Measurements from ENCODE around the gene TJP3. TPM values are rescaled to one million over a fixed set of nuclear protein-coding genes. Genes with fewer than 3 reads are reported as not detected.
"Not testable (repeated sequence)": the region's sequence is repeated elsewhere in the genome, so short reads cannot be mapped to it uniquely, and the experiment has no call there.

The TJP3 gene
- total and polyA plus RNA-seq, 4 donors = 18.4 to 57.8 (median 49.6) TPM

DNA sequence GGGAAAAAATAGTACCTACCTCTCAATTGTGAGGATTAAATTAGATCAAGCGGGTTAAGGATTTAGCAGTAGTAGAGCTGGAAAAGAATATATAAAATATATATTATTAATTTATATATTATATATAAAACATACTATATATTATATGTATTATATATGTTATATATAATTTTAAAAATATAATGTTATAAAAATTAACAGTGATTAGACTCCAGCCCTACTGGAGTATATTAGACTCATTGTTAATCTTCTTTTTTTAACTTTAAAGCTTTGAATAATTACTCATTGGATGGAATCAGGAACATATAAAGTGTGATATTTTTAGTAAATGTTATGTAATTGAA, 53.9 kb downstream of the TJP3 start:
- Histone ChIP-seq H3K4me3 (no peak overlapping the region), H3K4me1 (ENCODE audit: control insufficient read depth in 5 of 5, insufficient read depth in 5 of 5, low read length in 5 of 5) (peaks cover 0 to 10% (median 4%) of the 10 kb centered on the region in 5 donors), H3K36me3 (ENCODE audit: control insufficient read depth in 4 of 4, insufficient read depth in 4 of 4, low read length in 4 of 4) (peaks cover 0 to 22% (median 3%) of the 10 kb centered on the region in 4 donors), H3K27ac (ENCODE audit: low read depth in 1 of 2, low read length in 1 of 2) (peak overlapping the region in 1 of 2 donors; percentile 84), H3K27me3 (ENCODE audit: control insufficient read depth in 3 of 3, insufficient read depth in 3 of 3, low read length in 2 of 3) (no peaks in the 10 kb centered on the region), H3K9me3 (ENCODE audit: control insufficient read depth in 4 of 4, insufficient read depth in 3 of 4, low read length in 3 of 4) (no peaks in the 10 kb centered on the region), H3K9ac (ENCODE audit: insufficient read depth in 1 of 2, low read length in 2 of 2) (peak overlapping the region in 1 of 2 donors; percentile 86)
- no peak for ATAC-seq (ENCODE audit: insufficient read depth, low FRiP score)
- DNase-seq = no peak
- TF ChIP-seq, protein P1, sequence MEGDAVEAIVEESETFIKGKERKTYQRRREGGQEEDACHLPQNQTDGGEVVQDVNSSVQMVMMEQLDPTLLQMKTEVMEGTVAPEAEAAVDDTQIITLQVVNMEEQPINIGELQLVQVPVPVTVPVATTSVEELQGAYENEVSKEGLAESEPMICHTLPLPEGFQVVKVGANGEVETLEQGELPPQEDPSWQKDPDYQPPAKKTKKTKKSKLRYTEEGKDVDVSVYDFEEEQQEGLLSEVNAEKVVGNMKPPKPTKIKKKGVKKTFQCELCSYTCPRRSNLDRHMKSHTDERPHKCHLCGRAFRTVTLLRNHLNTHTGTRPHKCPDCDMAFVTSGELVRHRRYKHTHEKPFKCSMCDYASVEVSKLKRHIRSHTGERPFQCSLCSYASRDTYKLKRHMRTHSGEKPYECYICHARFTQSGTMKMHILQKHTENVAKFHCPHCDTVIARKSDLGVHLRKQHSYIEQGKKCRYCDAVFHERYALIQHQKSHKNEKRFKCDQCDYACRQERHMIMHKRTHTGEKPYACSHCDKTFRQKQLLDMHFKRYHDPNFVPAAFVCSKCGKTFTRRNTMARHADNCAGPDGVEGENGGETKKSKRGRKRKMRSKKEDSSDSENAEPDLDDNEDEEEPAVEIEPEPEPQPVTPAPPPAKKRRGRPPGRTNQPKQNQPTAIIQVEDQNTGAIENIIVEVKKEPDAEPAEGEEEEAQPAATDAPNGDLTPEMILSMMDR (IDR thresholded peaks at IDR 0.05; ENCODE audit: control extremely low read depth, extremely low read depth) = no peak
- 53 to 97% methylated on average over 1 of the region's 1 CpG for WGBS, 2 donors

DNA sequence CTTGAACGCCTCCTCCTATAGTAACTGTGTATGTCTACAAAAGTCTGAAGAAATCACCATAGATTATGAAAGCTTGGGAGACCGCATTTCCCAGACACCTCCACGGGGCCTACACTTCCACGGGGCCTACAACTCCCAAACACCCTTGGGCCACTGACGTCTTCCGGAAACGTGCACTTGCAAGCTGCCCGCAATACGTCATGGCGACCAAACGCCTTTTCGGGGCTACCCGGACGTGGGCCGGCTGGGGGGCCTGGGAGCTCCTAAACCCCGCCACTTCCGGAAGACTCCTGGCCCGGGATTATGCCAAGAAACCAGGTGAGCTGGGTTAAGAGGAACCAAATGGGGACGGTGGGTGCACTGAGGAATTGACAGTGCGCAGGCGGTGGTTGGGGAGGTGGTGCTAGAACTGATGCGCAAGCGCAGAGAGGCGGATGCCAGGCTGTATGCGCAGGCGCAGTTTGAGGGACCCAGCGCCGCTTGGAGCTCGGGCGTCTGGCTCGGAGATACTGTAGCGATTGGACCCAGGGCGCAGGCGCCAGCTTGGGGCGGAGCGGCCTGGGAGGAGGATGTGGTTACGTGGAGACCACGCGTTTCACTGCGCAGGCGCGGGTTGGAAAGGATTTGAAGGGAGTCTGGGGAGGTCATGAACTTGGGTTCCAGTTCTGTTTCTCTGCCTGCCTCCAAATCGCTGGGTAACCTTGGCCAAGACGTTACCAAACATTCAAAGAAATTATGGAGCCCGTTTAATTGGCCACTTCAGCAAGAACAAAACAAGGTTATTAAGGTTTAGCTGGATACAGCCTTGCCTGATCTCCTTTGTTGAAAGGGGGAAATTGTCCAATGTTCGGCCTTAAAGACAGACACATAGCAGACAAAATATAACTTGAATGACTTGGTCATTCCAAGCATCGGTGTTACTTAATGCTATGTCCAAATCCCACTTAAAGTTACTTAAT, 54.6 kb downstream of the TJP3 start, which contains the start of gene MRPL54:
Gene MRPL54 (plus strand): TSS at position 182 of the 959 bp plus-strand sequence. CDS start 19 bp downstream, at position 201.
- ATAC-seq (ENCODE audit: insufficient read depth, low FRiP score) (peak; percentile 94), DNase-seq (peak; percentile 100)
- Histone ChIP-seq H3K9me3 (ENCODE audit: control insufficient read depth in 4 of 4, insufficient read depth in 3 of 4, low read length in 3 of 4) (no peaks in the 10 kb centered on the region), H3K27me3 (ENCODE audit: control insufficient read depth in 3 of 3, insufficient read depth in 3 of 3, low read length in 2 of 3) (no peaks in the 10 kb centered on the region), H3K4me1 (ENCODE audit: control insufficient read depth in 5 of 5, insufficient read depth in 5 of 5, low read length in 5 of 5) (peaks cover 0 to 10% (median 4%) of the 10 kb centered on the region in 5 donors), H3K9ac (ENCODE audit: insufficient read depth in 1 of 2, low read length in 2 of 2) (peak within 1 kb of the TSS; percentile 86 to 95), H3K27ac (ENCODE audit: low read depth in 1 of 2, low read length in 1 of 2) (peak within 1 kb of the TSS; percentile 93 to 96), H3K36me3 (ENCODE audit: control insufficient read depth in 4 of 4, insufficient read depth in 4 of 4, low read length in 4 of 4) (peaks cover 0 to 29% (median 1%) of the 10 kb centered on the region in 4 donors), H3K4me3 (peak within 1 kb of the TSS; percentile 90)
- WGBS, 2 donors = 2% methylated on average over 47 of the region's 47 CpGs
- TF ChIP-seq, protein P1 (IDR thresholded peaks at IDR 0.05; ENCODE audit: control extremely low read depth, extremely low read depth) = no peak

DNA sequence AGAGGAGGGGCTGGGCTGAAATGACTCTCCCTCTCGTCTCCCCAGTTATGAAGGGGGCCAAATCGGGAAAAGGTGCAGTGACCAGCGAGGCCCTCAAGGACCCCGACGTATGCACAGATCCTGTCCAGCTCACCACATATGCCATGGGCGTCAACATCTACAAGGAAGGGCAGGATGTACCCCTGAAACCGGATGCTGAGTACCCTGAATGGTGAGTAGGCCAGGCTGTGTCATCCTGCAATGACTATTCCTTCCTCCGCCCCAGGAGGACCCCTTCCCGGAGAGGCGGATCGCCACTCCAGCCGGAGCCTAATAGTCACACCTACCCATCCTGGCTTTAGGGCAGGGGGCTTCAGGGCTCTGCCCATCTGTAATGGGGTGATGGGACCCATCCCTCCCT, 56.9 kb downstream of the TJP3 start:
- Histone ChIP-seq H3K27ac (ENCODE audit: low read depth in 1 of 2, low read length in 1 of 2) (no peak overlapping the region), H3K4me1 (ENCODE audit: control insufficient read depth in 5 of 5, insufficient read depth in 5 of 5, low read length in 5 of 5) (peaks cover 0 to 10% (median 3%) of the 10 kb centered on the region in 5 donors), H3K4me3 (no peak overlapping the region), H3K27me3 (ENCODE audit: control insufficient read depth in 3 of 3, insufficient read depth in 3 of 3, low read length in 2 of 3) (no peaks in the 10 kb centered on the region), H3K9me3 (ENCODE audit: control insufficient read depth in 4 of 4, insufficient read depth in 3 of 4, low read length in 3 of 4) (no peaks in the 10 kb centered on the region), H3K36me3 (ENCODE audit: control insufficient read depth in 4 of 4, insufficient read depth in 4 of 4, low read length in 4 of 4) (peaks cover 0 to 28% (median 0%) of the 10 kb centered on the region in 4 donors), H3K9ac (ENCODE audit: insufficient read depth in 1 of 2, low read length in 2 of 2) (no peak overlapping the region)
- 92 to 95% methylated on average over 12 of the region's 12 CpGs for WGBS, 2 donors
- TF ChIP-seq, protein P1 (IDR thresholded peaks at IDR 0.05; ENCODE audit: control extremely low read depth, extremely low read depth) = no peak
- ATAC-seq (ENCODE audit: insufficient read depth, low FRiP score) (no peak), DNase-seq (no peak)

DNA sequence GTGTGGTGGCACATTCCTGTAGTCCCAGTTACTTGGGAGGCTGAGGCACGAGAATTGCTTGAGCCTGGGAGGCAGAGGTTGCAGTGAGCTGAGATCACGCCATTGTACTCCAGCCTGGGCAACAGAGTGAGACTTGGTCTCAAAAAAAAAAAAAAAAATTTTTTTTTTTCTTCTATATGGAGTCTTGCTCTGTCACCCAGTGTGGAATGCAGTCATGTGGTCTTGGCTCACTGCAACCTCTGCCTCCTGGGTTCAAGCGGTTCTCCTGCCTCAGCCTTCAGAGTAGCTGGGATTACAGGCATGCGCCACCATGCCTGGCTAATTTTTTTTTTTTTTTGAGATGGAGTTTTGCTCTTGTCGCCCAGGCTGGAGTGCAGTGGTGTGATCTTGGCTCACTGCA, 57.6 kb downstream of the TJP3 start:
- not testable (repeated sequence) for H3K9ac ChIP-seq (ENCODE audit: insufficient read depth in 1 of 2, low read length in 2 of 2); H3K27me3 ChIP-seq (ENCODE audit: control insufficient read depth in 3 of 3, insufficient read depth in 3 of 3, low read length in 2 of 3); H3K27ac ChIP-seq (ENCODE audit: low read depth in 1 of 2, low read length in 1 of 2); ATAC-seq (ENCODE audit: insufficient read depth, low FRiP score); DNase-seq; H3K9me3 ChIP-seq (ENCODE audit: control insufficient read depth in 4 of 4, insufficient read depth in 3 of 4, low read length in 3 of 4); H3K4me1 ChIP-seq (ENCODE audit: control insufficient read depth in 5 of 5, insufficient read depth in 5 of 5, low read length in 5 of 5); H3K4me3 ChIP-seq
- 93 to 96% methylated on average over 5 of the region's 5 CpGs for WGBS, 2 donors
- H3K36me3 ChIP-seq (ENCODE audit: control insufficient read depth in 4 of 4, insufficient read depth in 4 of 4, low read length in 4 of 4) = peaks cover 0 to 28% (median 0%) of the 10 kb centered on the region in 4 donors

Measured in lung (tissue), 12 donors.